Measurements from ENCODE around the gene KLF11.

DNA sequence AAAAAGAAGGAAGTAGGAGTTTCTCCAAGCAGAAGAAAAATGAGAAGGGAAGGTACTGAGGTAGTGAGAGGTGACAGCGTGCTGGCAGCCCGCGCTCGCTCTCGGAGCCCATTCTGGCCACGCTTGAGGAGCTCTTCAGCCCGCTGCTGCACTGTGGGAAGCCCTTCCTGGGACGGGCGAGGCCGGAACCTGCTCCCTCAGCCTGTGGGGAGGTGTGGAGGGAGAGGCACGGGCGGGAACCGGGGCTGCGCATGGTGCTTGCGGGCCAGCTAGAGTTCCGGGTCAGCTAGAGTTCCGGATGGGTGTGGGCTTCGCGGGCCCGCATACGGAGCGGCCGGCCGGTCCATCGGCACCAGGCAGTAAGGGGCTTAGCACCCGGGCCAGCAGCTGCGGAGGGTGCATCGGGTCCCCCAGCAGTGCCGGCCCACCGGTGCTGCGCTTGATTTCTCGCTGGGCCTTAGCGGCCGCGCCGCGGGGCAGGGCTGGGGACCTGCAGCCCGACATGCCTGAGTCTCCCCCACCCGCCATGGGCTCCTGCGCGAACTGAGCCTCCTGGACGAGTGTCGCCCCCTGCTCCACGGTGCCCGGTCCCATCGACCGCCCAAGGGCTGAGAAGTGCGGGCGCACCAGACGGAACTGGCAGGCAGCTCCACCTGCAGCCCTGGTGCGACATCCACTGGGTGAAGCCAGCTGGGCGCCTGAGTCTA, 48.0 kb downstream of the KLF11 start:
- TF ChIP-seq POLR2A (IDR thresholded peaks at IDR 0.05; ENCODE audit: low read depth, low read length) (no peak), TAF1 (IDR thresholded peaks at IDR 0.05; ENCODE audit: low read depth, low read length) (no peak), POLR2AphosphoS5 (IDR thresholded peaks at IDR 0.05; ENCODE audit: low read depth, low read length) (no peak)

Measured in GM12891 (cell line).